GM12874 (cell line): ENCODE measurements around the gene CPED1.
A peak's percentile ranks its signal among the peaks of the same experiment; 100 is the strongest.

Source experiments
- TF ChIP-seq, protein P1 (sequence below): IDR thresholded peaks from 2 replicates; pipeline ENCODE4 v1.5.1; 2011; ENCODE audit warnings: low read depth, mild to moderate bottlenecking, control low read depth, low read length, moderate library complexity; ENCODE audit not compliant: insufficient read depth

The CPED1 gene

DNA sequence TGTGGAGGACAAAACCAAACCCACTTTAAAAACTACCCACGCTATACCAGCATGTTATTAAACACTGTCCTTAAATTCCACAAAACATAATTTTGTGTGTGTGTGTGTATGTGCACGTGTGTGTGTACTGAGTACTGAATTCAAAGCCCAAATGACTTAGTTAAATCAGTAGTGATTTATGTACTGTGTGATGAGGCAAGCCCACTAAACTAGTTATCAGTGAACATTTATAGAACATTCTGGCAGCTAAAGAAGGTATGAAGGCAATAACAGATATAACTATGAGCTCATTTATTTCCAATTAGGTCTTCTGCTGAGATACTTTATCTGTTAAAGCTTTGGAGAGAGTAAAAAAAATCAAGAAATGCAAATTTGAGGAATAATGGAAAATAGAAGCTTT lies 115.1 kb downstream of the CPED1 start:
- TF ChIP-seq, protein P1, sequence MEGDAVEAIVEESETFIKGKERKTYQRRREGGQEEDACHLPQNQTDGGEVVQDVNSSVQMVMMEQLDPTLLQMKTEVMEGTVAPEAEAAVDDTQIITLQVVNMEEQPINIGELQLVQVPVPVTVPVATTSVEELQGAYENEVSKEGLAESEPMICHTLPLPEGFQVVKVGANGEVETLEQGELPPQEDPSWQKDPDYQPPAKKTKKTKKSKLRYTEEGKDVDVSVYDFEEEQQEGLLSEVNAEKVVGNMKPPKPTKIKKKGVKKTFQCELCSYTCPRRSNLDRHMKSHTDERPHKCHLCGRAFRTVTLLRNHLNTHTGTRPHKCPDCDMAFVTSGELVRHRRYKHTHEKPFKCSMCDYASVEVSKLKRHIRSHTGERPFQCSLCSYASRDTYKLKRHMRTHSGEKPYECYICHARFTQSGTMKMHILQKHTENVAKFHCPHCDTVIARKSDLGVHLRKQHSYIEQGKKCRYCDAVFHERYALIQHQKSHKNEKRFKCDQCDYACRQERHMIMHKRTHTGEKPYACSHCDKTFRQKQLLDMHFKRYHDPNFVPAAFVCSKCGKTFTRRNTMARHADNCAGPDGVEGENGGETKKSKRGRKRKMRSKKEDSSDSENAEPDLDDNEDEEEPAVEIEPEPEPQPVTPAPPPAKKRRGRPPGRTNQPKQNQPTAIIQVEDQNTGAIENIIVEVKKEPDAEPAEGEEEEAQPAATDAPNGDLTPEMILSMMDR, result no peak

DNA sequence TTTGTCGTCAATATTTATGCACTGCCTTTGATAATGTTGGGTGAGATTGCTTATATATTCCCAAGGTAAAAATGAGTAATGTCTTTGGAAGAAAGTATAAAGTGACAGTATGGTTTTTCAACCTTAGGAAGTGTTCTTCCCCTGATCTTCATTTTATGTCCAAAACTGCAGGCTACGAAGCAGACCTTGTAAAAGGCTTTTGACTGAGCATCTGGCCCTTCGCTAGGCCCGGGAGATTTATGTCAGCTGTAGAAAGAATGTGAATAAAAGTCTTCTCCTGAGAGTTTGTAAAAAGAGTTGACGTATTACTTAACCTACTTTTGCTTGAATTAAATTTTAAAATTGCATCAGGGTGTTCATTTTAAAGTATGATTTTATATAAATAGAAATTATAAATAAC lies 116.8 kb downstream of the CPED1 start:
- TF ChIP-seq, protein P1, result no peak

DNA sequence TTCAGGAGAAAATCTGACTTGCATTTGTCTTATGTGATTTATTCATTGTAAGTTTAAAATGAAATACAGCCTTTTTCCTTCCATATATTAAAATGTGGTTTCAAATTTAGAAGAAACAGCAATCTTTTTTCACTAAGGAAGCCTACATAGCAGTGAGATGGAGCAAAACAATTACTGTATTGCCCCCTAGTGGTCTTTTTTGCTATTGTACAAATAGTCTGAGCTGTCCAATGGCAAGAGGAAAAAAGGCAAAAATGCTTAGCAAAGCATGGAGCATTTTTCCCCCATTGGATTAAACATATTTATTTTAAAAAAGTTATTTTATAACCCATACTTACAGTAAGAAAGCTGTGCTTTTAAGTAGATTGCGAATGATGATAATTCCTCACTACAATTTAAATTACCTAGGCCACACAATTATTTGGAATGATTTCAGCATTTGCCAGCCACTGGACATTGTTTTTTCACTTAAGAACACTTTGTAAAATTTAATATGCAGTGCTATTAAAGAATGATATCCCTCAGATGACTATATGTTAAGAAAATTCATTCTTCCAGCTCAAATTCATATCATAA lies 119.5 kb downstream of the CPED1 start:
- TF ChIP-seq, protein P1, result peak; percentile 62

DNA sequence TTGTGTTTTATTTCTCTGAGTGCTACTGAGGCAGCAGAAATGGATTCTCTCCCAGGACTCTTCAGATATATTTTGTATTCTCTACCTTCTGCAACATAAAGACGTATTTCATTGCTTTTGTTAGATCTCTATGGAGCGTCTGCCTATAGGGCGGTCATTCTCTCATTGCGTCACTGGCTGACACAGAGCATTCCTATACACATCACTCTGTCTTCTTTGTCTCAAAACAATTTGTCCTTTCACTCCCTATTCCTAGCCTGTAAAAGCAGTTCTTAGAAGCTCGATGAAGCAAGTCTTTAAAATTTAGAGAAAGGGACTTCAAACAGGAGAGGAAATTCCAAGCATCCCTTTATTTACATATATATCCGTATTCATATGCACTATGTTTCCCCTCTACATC lies 120.6 kb downstream of the CPED1 start:
- TF ChIP-seq, protein P1, result no peak

DNA sequence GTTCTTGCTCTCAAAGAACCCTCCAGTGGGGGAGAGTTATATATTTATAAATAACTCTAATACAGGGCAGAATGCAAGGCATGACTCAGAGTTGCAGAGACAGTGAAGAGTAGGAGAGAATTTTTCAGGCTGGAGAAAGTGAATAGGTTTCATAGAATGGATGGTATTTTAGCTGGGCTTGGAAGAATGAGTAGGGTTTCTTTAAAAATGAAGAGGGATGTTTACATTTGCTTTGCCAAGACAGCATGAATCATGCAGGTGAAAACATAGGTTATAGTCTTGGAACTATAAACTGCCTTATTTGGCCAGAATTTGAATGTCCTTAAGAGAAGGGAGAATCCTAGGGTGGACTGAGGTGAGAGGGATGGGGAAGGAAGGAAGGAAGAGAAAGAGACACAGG lies 124.8 kb downstream of the CPED1 start:
- TF ChIP-seq, protein P1, result no peak

DNA sequence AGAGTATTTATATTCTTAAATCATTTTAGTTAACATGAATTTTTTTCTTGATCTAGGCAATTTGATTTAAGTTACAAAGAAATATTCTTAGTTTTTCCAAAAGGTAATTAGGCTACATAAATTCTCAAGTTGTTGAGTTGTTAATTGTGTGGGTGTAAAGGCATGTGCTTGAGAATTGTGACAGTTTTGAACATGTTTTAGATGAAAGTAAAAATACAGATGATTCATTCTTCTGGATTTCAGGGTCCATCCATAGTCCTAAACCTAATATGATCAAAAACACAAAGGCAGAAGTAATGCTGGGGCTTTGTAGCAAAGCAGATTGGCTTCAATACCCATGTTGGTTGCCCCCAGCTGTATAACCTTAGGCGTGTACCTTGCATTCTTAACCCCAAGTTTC lies 127.9 kb downstream of the CPED1 start:
- TF ChIP-seq, protein P1, result no peak

DNA sequence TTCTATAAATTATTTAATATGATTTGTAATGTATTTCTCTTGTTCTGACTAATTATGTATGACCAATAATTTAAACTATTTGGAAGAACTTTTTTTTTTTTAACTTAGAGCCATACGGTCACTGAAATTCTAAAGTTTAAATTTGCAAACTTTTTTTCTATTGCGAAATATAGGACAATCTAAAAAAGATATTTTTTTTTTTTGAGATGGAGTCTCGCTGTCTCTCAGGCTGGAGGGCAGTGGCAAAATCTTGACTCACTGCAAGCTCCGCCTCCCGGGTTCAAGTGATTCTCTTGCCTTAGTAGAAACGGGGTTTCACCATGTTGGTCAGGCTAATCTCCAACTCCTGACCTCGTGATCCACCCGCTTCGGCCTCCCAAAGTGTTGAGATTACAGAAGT lies 130.5 kb downstream of the CPED1 start:
- TF ChIP-seq, protein P1, result no peak

DNA sequence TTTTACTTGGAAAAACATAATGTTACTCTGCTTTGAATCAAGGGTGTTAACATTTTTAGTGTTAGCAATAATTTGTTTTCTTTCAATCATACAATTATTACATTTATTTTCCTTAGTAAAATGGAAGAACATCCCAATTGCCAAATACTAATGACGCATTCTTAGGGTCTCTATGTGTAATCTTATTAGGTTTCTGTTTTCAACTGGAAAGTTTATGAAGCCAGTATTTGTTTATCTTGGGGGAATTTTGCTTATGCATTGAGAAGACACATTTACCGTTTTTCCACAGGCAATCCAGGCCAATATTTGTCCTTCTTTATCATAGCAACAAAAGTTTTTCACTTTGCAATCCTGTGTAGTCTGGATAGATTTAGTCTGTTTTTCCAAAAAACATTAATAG lies 134.5 kb downstream of the CPED1 start:
- TF ChIP-seq, protein P1, result no peak
